HG03432 (cell line): Measurements from ENCODE around the gene TNS3.

ENCODE experiments used
- ATAC-seq: cut with Tn5 transposase; IDR thresholded peaks from one replicate; pipeline ENCODE4 v1.9.1; 2021; ENCODE audit warnings: mild to moderate bottlenecking, moderate library complexity; ENCODE audit not compliant: unreplicated experiment

The TNS3 gene

GRCh38 chr7:47320296-47320695, 261.6 kb downstream of the TNS3 start:
- ATAC-seq: no peak

- ATAC-seq: peak; percentile 83
Measured at GRCh38 chr7:47318395-47319182, 263.3 kb downstream of the TNS3 start.

DNA sequence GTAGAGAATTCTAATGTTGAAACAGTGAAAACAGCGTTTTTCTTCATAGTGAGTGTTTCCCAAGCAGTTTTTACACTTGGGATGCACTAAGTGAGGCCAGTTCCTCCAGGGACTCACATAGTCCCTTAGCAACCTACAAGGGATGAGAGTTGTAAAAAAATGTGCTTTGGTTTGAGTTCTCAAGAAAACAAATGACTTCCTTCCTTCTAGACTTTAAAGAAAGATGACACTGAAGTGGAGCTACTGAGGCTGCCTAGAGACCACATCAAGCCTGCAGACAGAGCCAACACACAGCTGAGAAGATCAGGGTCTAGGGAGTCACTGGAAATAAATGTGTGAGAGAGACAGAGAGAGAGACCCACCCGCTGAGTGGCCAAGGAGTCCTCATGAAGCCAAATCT, 264.4 kb downstream of the TNS3 start:
- ATAC-seq: no peak

DNA sequence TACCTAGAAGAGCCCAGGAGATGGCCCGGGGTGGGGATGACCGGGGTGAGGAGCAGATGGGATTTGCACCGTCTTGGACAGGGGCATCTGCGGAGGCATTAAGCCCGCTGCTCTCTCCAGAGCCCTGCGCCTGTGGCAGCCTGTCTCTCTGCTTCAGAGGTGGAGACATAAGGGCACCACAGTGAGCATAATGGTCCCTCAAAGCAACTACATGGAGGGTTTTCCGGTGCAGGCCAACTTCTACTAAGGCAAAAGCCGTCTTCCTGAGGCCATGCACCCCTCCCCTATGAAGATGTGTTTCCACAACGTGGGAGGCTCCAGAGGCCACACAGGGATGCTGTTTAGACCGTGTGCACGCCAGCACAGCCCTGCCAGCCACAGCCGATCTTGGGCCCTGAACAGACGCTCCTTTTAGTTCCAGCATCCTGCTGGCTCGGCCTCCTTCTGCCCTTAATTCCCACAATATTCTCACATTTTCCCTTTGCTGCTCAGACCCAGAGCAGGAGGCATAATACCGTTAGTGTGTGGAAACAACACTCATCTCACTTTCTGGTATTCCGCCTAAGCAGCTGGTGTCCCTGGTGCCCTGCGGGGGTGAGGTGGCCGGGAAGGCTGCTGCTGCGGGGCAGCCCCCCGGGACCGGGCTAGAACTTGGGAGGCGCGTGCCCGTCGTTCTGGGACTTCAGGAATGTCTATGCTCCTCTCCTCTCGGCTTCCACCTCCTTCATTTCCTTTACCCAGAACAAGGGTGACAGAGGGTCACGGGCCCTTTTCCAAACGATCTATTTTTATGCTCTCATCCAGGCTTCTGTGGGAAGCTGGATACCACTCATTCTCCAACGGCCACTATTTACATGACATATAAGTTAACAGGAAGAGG, 266.9 kb downstream of the TNS3 start:
- no peak for ATAC-seq

GRCh38 chr7:47314248-47314647, 267.7 kb downstream of the TNS3 start:
- no peak for ATAC-seq

DNA sequence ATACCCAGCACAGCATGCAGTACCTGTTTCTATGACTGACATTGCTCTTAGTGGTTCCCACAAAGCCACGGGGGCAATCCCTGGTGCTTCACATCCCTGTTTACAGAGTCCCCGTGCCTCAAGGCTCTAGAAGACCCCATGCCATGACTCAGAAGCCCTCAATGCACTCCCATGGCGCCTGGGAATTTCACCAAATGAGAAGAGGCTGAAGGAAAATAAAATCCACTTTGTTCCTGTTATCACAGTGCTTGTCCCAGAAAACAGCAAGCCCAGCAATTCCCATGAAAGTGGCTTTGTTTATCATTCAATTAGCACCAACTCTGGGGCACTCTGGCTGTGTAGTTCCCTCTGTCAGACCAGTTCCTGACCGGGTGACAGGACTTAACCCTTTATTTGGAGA, 268.3 kb downstream of the TNS3 start:
- ATAC-seq: no peak

DNA sequence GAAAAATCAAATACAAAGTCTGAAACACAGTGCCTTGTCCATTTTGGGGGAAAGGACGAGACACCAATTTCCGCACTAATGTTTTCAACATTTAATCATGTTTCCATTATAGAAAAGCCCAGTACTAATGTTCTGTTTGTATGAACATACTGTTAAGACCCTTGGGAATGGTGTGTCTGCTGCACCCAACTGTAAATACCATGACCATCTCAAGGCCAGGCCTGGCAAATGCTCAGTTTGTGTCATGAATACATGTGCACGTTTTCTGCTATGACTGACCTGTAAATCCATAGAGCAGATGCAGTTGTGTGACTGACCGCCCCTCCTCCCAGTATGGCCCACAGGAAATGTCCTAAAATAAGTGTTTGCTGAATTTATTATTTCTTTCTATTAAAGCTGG, 270.0 kb downstream of the TNS3 start:
- no peak for ATAC-seq

DNA sequence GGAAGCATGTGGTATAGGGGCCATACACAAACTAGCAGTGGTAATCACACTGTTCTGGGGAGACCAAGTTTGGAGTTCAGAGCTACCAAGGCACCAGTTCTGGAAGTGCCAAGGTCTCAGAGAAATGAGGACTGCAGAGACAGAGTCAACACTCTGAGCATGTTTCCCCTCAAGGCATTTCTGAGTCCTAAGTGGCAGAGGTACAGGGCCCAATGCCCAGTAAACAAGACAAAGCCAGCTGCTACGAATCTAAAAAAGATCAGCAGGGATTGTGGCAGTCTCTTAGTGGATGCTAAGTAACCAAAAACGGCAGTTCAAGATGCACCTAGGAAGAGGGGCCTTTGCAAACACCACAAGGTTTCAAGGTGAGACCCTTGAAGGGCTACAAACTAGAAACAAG, 271.9 kb downstream of the TNS3 start:
- no peak for ATAC-seq

GRCh38 chr7:47308808-47309207, 273.1 kb downstream of the TNS3 start:
- no peak for ATAC-seq

- no peak for ATAC-seq
Measured at GRCh38 chr7:47307311-47307710, 274.6 kb downstream of the TNS3 start.

GRCh38 chr7:47304727-47305719, 276.9 kb downstream of the TNS3 start:
- no peak for ATAC-seq

DNA sequence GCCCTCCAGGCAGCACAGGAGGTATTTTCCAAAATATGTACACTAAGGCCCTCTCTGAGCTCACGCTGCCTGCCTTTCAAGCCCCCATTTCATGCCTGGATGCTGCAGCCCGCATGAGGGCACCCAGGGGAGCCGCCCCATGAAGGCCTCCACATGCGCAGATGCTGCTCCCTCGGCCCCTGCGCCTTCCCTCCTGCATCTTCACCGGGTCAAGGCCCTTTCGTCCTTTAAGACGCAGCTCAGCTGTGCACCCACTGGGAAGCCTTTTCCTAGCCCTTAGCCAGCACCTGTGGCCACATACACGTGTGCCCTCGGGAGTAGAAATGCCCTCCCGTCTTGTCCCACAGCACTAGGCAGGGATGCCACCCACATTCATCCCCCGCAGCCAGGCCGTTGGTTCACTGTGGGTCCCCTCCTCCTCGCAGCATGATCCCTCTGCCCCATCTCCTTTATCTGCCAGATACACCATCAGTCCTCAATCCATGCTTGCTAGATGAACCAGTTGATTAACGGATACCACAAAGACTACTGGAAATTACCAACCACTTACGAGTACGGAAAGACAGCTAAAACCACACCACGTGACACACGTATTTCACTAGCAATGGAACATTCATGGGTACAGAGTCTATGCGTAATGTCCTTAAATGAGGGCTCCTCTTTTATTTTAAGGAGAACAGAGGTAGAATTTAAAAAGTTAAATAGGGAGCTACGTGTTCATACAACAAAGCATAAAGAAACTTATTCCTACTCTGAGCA, 278.0 kb downstream of the TNS3 start:
- no peak for ATAC-seq

GRCh38 chr7:47303014-47303694, 278.8 kb downstream of the TNS3 start:
- no peak for ATAC-seq

DNA sequence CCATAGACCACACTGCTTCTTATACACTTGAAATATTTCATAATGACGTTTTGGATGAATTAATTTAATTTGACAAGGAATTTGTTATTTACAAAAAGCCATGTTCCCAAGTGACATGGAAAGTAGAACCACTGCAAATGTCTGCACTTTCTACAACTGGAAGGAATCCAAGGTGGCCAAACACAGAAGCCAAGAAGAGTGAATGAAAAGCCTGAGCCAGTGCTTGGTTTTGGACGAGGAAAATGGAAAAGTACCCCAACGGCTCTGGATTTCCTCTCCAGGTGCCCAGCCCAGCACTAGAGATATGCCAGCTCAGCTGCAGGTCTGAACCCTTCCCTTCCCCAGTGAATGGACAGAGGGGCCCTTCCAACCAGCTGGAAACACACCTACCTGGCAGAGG, 279.4 kb downstream of the TNS3 start:
- no peak for ATAC-seq

DNA sequence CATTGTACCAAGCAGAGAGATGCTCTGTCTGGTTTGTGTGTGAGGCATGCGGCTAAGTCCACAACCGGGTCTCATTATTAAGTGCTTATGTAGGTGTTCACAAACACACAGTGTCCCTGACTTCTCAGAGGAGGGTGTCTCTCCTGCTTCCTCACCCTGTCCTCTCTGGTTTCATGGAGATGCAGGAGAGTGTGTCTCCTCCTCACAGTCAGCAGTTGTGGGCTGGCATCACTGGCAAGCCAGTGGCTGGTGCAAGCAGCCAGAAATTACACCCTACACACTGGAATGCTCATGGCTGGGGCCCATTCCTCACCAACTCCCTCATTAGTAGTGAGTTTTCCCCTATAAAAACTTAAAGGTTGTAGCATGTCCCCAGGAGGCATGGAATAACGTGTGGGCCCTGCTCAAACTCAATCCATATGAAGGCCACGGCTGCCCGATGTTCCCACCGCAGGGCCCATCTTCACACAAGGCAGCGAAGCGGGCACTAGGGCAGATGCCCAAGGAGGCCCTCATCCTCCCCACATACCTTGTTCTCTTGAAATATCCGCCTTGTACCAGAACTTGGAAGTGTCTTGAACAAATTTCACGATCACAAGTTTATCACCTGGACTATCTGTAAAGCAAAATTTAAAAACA, 280.1 kb downstream of the TNS3 start:
- ATAC-seq: no peak

- ATAC-seq: no peak
Measured at GRCh38 chr7:47301105-47301477, 280.8 kb downstream of the TNS3 start.

DNA sequence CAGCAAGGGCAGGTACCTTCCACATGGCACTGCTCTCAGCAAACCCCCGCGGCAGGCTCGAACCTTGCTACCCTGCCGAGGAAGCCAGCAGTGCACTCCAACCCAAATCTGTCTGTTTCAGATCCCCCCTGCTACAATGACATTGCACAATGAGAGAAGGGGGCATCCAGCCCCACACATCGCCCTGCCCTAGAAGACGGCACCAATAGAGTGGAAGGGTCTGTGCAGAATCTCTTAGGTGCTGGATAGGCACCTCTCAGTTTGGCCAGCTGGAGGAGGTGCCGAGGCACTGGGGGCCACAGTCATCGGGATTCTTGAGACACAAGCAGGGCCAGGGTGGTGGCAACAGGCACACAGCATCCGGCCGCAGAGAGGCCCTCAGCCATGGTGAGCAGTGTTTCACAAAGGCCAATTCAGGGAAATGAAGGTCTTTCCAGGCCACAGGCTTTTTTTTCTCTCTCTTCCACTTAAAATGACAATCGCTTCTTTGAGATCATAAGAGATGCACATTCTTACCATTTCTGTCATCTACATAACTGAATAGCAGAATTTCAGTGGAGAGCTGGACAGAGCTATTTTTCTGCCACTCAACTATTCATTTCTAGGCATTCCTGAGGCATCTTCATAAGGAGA, 281.3 kb downstream of the TNS3 start:
- no peak for ATAC-seq

DNA sequence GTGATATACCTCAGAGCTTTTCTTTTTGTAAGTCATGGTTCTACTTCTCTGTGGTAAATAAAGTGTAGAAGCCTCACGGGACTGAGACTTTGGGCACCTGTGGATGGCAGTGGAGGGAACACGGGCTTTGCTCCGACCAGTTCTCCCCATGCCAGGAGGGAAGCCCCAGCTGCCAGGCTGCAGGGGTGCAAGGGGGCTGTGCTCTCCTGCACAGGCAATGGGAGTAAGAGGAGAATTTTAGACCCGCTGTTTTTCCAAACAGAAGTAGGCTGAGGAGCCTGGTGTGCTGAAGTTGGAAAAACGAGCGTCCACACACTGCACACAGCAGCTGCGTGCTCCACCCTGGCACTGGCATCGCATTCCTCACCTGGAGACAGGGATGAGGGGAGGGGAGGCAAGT, 282.4 kb downstream of the TNS3 start:
- no peak for ATAC-seq

DNA sequence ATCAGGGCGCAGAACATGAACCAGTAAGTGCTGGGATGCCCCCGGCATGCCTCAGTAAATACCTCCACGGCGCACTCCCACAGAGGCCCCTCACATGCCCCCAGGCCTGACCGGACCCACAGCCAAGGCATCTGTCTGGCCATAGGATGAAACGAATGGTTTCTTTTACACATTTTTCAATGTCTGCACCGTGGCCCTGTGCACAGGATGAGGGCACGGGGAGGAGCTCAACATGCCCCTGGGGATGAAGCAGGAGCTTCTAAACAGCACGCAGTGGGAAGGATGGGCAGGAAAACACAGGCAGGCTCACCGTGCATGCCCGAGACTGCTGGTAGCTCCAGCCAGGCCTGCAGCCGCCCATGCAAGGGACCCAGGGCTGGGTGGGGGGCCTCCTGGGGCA, 283.3 kb downstream of the TNS3 start:
- ATAC-seq: no peak
